Right lobe of liver (tissue), 6 donors: ENCODE data around the gene MED27. TPM values are rescaled to one million over a fixed set of nuclear protein-coding genes. Genes with fewer than 3 reads are reported as not detected.
"Not testable (repeated sequence)": the region's sequence is repeated elsewhere in the genome, so short reads cannot be mapped to it uniquely, and the experiment has no call there.

Experiments used
- ATAC-seq, 4 donors: fragments of 200-7000 bp; cut with Tn5 transposase; one replicate each; pipeline ENCODE4 v1.9.1; 2020; ENCODE audit warnings: mild to moderate bottlenecking in 4 of 4, moderate library complexity in 4 of 4
- DNase-seq, 3 donors: peaks; one replicate each; pipeline ENCODE4 v3.0.0-alpha.2; 2020
- H3K27ac ChIP-seq, 3 donors: fragments of 200-600 bp; one replicate each; pipeline ENCODE4 v1.8.0; 2022
- H3K27me3 ChIP-seq, 2 donors: fragments of 200-600 bp; one replicate each; pipeline ENCODE4 v1.8.0; 2022
- H3K36me3 ChIP-seq, 4 donors: fragments of 200-600 bp; sonication (generic) in 1 of 4; one replicate each; pipeline versions ENCODE4 v1.5.1 to v1.8.0; 2017 to 2022; ENCODE audit warnings: control low read depth in 1 of 4
- H3K4me1 ChIP-seq, 4 donors: fragments of 200-600 bp; sonication (generic) in 1 of 4; one replicate each; pipeline versions ENCODE4 v1.5.1 to v1.8.0; 2017 to 2022; ENCODE audit warnings: control low read depth in 1 of 4
- H3K4me3 ChIP-seq, 3 donors: fragments of 200-600 bp; one replicate each; pipeline ENCODE4 v1.8.0; 2022
- H3K9me3 ChIP-seq, 4 donors: fragments of 200-600 bp; sonication (generic) in 1 of 4; one replicate each; pipeline versions ENCODE4 v1.5.1 to v1.8.0; 2017 to 2022; ENCODE audit warnings: control low read depth in 1 of 4
- CTCF ChIP-seq, 4 donors: fragments of 200-600 bp in 3 of 4; fragments of 450-650 bp in 1 of 4; IDR thresholded peaks; one replicate each; pipeline versions ENCODE4 v1.5.1 to v1.8.0; 2016 to 2022; ENCODE audit warnings: antibody characterized with exemption in 4 of 4, mild to moderate bottlenecking in 2 of 4
- POLR2A ChIP-seq: fragments of 450-650 bp; IDR thresholded peaks from one replicate; pipeline ENCODE4 v1.6.1; 2017; ENCODE audit warnings: antibody characterized with exemption, mild to moderate bottlenecking
- WGBS: methylation state at CpG from one replicate; pipeline ENCODE4 v1.1.6; 2018; ENCODE audit warnings: low coverage, low lambda C conversion rate; ENCODE audit not compliant: insufficient coverage; ENCODE audit errors: missing lambda C conversion rate; 5-methylcytosine and 5-hydroxymethylcytosine counted together
- intact Hi-C, 2 donors: fragments of 100-400 bp; cut with DNase I; formaldehyde crosslinking; loops; one replicate each; pipeline versions ENCODE4 v1.11.2 to v1.14.1; 2022
- total RNA-seq, 6 experiments: library from RNA; depleted of rRNA in 2 of 6; stranded (reverse); fragments of >200 nt in 2 of 6; fragmentation: NEBNext Ultra II Directional in 3 of 6; extraction: Animal tissue kit (Norgen Biotek cat#: 25700) in 3 of 6; gene quantifications; one replicate each; pipeline versions ENCODE4 v1.1.0 to v1.2.4, GENCODE V29; 2016 to 2023
- donor health status: DM: no; HTN: yes; CAD: no.
- donor health status: DM: no; HTN: no; CAD: no.
- donor health status: DM: no; HTN: no; CAD: no.
- donor health status: DM: no; HTN: yes; CAD: no.
- donor health status: DM: no; HTN: yes; CAD: no.

The MED27 gene
- total RNA-seq, 6 experiments from 2014 or later: 4.6 to 7.3 (median 6.1) TPM

GRCh38 chr9:132059361-132059760 is 20.3 kb downstream of the MED27 start:
- DNase-seq: no peak
- Histone ChIP-seq H3K4me3 (no peak overlapping the region), H3K27me3 (no peaks in the 10 kb centered on the region), H3K4me1 (no peaks in the 10 kb centered on the region), H3K27ac (no peak overlapping the region), H3K9me3 (no peaks in the 10 kb centered on the region), H3K36me3 (no peaks in the 10 kb centered on the region)
- intact Hi-C loops: no loop called here
- ATAC-seq: no peak
- TF ChIP-seq POLR2A: no peak
- no peak for TF ChIP-seq CTCF (IDR thresholded peaks at IDR 0.05)
- WGBS: 80% methylated on average over 1 of the region's 8 CpGs

GRCh38 chr9:132058226-132058625 is 21.4 kb downstream of the MED27 start:
- H3K4me3 ChIP-seq, intact Hi-C loops, H3K9me3 ChIP-seq, H3K27ac ChIP-seq, DNase-seq, ATAC-seq, H3K36me3 ChIP-seq, H3K27me3 ChIP-seq, H3K4me1 ChIP-seq: not testable (repeated sequence)
- 64% methylated on average over 4 of the region's 6 CpGs for WGBS

GRCh38 chr9:132056717-132057560 is 22.7 kb downstream of the MED27 start:
- TF ChIP-seq POLR2A (no peak), CTCF (IDR thresholded peaks at IDR 0.05) (no peak)
- intact Hi-C loops: no loop called here
- H3K4me1 ChIP-seq: no peaks in the 10 kb centered on the region
- no peak overlapping the region for H3K4me3 ChIP-seq
- no peaks in the 10 kb centered on the region for H3K36me3 ChIP-seq
- DNase-seq (no peak), ATAC-seq (no peak)
- H3K9me3 ChIP-seq: no peaks in the 10 kb centered on the region
- no peak overlapping the region for H3K27ac ChIP-seq
- H3K27me3 ChIP-seq: no peaks in the 10 kb centered on the region
- 90% methylated on average over 7 of the region's 11 CpGs for WGBS

- intact Hi-C loops: no loop called here
- Histone ChIP-seq H3K9me3 (no peaks in the 10 kb centered on the region), H3K4me3 (no peak overlapping the region), H3K4me1 (no peaks in the 10 kb centered on the region), H3K27ac (no peak overlapping the region), H3K27me3 (no peaks in the 10 kb centered on the region), H3K36me3 (no peaks in the 10 kb centered on the region)
- TF ChIP-seq POLR2A: no peak
- no peak for TF ChIP-seq CTCF (IDR thresholded peaks at IDR 0.05)
- ATAC-seq (no peak), DNase-seq (no peak)
- WGBS: 75% methylated on average over 3 of the region's 3 CpGs
These were observed 23.9 kb downstream of the MED27 start for GRCh38 chr9:132055756-132056155.

- H3K36me3 ChIP-seq: no peaks in the 10 kb centered on the region
- no peaks in the 10 kb centered on the region for H3K27me3 ChIP-seq
- H3K4me3 ChIP-seq: no peak overlapping the region
- ATAC-seq (no peak), DNase-seq (no peak)
- H3K4me1 ChIP-seq: no peaks in the 10 kb centered on the region
- no peak overlapping the region for H3K27ac ChIP-seq
- WGBS: 80% methylated on average over 1 of the region's 11 CpGs
- TF ChIP-seq POLR2A: no peak
- H3K9me3 ChIP-seq: no peaks in the 10 kb centered on the region
- intact Hi-C loops: no loop called here
These were observed 25.6 kb downstream of the MED27 start for GRCh38 chr9:132054024-132054423.
